Sigmoid colon (tissue), 7 donors: Measurements from ENCODE around the gene PLEKHS1. TPM values are rescaled to one million over a fixed set of nuclear protein-coding genes. Genes with fewer than 3 reads are reported as not detected.

Source experiments
- DNase-seq: peaks from one replicate; pipeline ENCODE4 v3.0.0-alpha.2; 2019
- H3K27ac ChIP-seq, 4 donors: fragments of 200-600 bp; sonication (generic); one replicate each; pipeline ENCODE4 v1.5.1; 2016 to 2019; ENCODE audit warnings: mild to moderate bottlenecking in 1 of 4
- H3K27me3 ChIP-seq, 3 donors: fragments of 200-600 bp; sonication (generic); one replicate each; pipeline ENCODE4 v1.5.1; 2019; ENCODE audit warnings: mild to moderate bottlenecking in 1 of 3
- H3K36me3 ChIP-seq, 4 donors: fragments of 200-600 bp; sonication (generic); one replicate each; pipeline ENCODE4 v1.5.1; 2016 to 2019
- H3K4me1 ChIP-seq, 4 donors: fragments of 200-600 bp; sonication (generic); one replicate each; pipeline ENCODE4 v1.5.1; 2017 to 2019
- H3K4me3 ChIP-seq, 4 donors: fragments of 200-600 bp; sonication (generic); one replicate each; pipeline ENCODE4 v1.5.1; 2017 to 2019; ENCODE audit warnings: mild to moderate bottlenecking in 2 of 4, moderate library complexity in 1 of 4
- H3K9me3 ChIP-seq, 4 donors: fragments of 200-600 bp in 3 of 4; sonication (generic) in 3 of 4; one replicate each; pipeline versions ENCODE4 v1.5.1 to v1.6.1; 2013 to 2019
- EP300 ChIP-seq, 4 donors: sonication (generic); formaldehyde crosslinking; IDR thresholded peaks; one replicate each; pipeline ENCODE4 v1.6.1; 2017; ENCODE audit warnings: antibody characterized with exemption in 4 of 4
- POLR2A ChIP-seq, 2 donors: fragments of 450-650 bp; IDR thresholded peaks; one replicate each; pipeline ENCODE4 v1.6.1; 2016; ENCODE audit warnings: antibody characterized with exemption in 2 of 2, mild to moderate bottlenecking in 2 of 2, moderate library complexity in 2 of 2
- POLR2AphosphoS5 ChIP-seq, 4 donors: sonication (generic); formaldehyde crosslinking; IDR thresholded peaks; one replicate each; pipeline ENCODE4 v1.6.1; 2017; ENCODE audit warnings: antibody characterized with exemption in 4 of 4
- WGBS, 2 donors: extraction: QIAGEN DNeasy Blood & Tissue Kit; methylation state at CpG; one replicate each; pipeline ENCODE4 v1.1.7; 2013; 5-methylcytosine and 5-hydroxymethylcytosine counted together
- intact Hi-C: fragments of 100-400 bp; cut with DNase I; formaldehyde crosslinking; loops from one replicate; pipeline ENCODE4 v1.15.1; 2023
- polyA plus RNA-seq, 3 donors: library from polyadenylated mRNA; stranded (reverse); fragments of 200-250 nt; gene quantifications; one replicate each; pipeline ENCODE4 v1.2.3, GENCODE V29; 2013
- total RNA-seq, 4 donors: library from RNA; depleted of rRNA; stranded (reverse); fragments of >200 nt; gene quantifications; one replicate each; pipeline ENCODE4 v1.1.0, GENCODE V29; 2016
- TF ChIP-seq, protein P1 (sequence below), 4 experiments: fragments of 450-650 bp in 3 of 4; fragments of 200-600 bp in 1 of 4; IDR thresholded peaks; one replicate each; pipeline ENCODE4 v1.5.1; 2016 to 2019; ENCODE audit warnings: antibody characterized with exemption in 4 of 4, mild to moderate bottlenecking in 3 of 4, moderate library complexity in 2 of 4
- donor health status: healthy with polysubstance abuse.
- donor health status: Bipolar disorder and iron deficiency.
- donor health status: healthy.

The PLEKHS1 gene
- total RNA-seq (not detected), polyA plus RNA-seq (10 to 100 TPM in 1 of 3 donors, 1 to 10 TPM in 2; 1.4 to 11.0 (median 3.6) TPM)

DNA sequence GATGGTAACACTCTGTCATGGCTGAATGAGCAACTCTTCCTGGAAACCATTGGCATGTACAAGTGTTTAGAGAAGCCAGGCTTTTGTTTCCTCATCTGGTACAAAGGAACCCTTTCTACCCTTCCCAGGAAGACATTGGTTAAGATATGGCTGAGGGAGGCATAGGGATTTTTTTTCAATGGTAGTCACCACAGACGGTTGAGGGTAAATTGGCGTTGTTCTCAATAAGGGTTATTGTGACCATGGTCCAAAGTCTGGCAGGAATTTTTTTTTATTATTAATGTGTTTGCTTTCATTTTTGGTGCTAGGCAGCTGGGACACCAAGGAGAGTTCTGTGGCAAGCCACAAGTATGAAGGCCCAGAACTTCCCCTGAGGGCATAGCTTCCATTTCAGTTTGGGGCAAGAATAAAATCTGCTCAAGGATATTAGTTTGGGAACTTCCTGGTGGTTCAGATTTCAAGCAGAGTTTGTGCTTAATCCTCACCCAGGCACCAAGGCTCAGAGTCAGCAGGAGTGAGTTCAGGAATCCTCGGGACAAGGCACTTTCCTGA, at the start of gene PLEKHS1:
TSS of gene PLEKHS1 (plus strand) at position 502 of the 552 bp plus-strand sequence. CDS start 3,596 bp downstream, outside the sequence.
- Histone ChIP-seq H3K36me3 (no peaks in the 10 kb centered on the region), H3K27ac (no peak within 1 kb of the TSS), H3K9me3 (no peaks in the 10 kb centered on the region), H3K27me3 (no peaks in the 10 kb centered on the region), H3K4me3 (no peak within 1 kb of the TSS), H3K4me1 (no peaks in the 10 kb centered on the region)
- intact Hi-C loops: no loop called here
- 28 to 76% methylated on average over 3 of the region's 3 CpGs for WGBS, 2 donors
- TF ChIP-seq, protein P1, sequence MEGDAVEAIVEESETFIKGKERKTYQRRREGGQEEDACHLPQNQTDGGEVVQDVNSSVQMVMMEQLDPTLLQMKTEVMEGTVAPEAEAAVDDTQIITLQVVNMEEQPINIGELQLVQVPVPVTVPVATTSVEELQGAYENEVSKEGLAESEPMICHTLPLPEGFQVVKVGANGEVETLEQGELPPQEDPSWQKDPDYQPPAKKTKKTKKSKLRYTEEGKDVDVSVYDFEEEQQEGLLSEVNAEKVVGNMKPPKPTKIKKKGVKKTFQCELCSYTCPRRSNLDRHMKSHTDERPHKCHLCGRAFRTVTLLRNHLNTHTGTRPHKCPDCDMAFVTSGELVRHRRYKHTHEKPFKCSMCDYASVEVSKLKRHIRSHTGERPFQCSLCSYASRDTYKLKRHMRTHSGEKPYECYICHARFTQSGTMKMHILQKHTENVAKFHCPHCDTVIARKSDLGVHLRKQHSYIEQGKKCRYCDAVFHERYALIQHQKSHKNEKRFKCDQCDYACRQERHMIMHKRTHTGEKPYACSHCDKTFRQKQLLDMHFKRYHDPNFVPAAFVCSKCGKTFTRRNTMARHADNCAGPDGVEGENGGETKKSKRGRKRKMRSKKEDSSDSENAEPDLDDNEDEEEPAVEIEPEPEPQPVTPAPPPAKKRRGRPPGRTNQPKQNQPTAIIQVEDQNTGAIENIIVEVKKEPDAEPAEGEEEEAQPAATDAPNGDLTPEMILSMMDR (IDR thresholded peaks at IDR 0.05): no peak
- TF ChIP-seq EP300 (IDR thresholded peaks at IDR 0.05) (no peak), POLR2AphosphoS5 (IDR thresholded peaks at IDR 0.05) (no peak), POLR2A (IDR thresholded peaks at IDR 0.05) (no peak)
- no peak for DNase-seq

DNA sequence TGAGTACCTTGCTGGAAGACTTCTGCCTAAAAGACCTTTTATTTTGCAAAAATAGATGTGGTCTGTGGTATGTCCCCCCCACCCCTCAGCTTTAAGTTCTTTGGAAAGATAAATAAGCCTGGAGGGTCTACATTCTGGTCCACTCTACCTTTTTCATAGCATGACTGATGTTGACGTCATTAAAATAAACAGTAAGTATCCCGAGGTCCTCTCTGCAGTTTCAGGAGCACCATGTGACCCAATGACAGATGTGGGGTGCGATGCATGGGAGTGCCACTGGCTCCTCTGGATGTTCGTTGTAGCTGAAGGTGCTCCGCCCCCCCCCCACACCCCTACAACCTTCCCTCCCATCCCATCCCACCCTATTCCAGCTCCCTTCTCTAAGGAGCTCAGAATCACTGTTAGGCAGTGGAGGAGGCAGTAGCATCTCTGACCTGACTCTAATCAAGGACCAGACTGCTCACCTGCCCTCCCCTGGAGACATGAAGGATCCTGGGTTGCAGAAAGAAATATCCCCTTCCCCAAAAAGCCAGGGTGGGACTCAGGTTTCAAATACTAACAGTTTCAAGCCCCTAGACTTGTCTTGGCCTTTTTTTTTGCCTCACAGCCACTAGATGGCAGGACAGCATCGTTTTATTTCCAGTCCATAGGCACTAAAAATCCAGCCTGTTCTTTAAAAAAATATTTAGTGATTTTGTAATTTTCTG, 46.7 kb upstream of the PLEKHS1 start:
- H3K27ac ChIP-seq: no peak overlapping the region
- H3K4me1 ChIP-seq: peaks cover 0 to 37% (median 26%) of the 10 kb centered on the region in 4 donors
- no peaks in the 10 kb centered on the region for H3K27me3 ChIP-seq
- WGBS, 2 donors: 42 to 61% methylated on average over 6 of the region's 6 CpGs
- H3K4me3 ChIP-seq: no peak overlapping the region
- no peak for TF ChIP-seq POLR2AphosphoS5 (IDR thresholded peaks at IDR 0.05)
- TF ChIP-seq, protein P1 (IDR thresholded peaks at IDR 0.05): peak in 3 of 4 experiments; percentile 55 to 63 (median 58)
- peaks cover 0 to 7% (median 0%) of the 10 kb centered on the region in 4 donors for H3K36me3 ChIP-seq
- no peak for DNase-seq
- no peaks in the 10 kb centered on the region for H3K9me3 ChIP-seq
- intact Hi-C loops: loop anchor here (5.0 kb wide), 3 partner anchors 93 to 398 kb away; partner anchors contain the start of genes DCLRE1A and NHLRC2

DNA sequence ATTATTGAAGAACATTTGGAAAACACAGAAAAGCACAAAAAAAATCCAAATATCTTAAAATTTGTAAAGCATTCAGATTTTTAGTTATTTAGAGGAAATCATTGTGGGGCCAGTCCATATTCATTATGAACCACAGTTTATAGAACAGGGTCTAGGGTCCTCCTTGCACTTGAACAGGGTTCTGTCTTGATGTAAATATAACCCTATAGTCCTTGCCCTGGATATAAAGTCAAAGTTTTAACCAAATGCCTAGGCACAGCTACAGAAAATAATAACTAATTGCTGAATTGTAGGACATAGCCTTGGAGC, 46.2 kb upstream of the PLEKHS1 start:
- peaks cover 0 to 42% (median 31%) of the 10 kb centered on the region in 4 donors for H3K4me1 ChIP-seq
- TF ChIP-seq POLR2A (IDR thresholded peaks at IDR 0.05) (no peak), POLR2AphosphoS5 (IDR thresholded peaks at IDR 0.05) (no peak)
- TF ChIP-seq, protein P1 (IDR thresholded peaks at IDR 0.05): no peak
- no peak overlapping the region for H3K4me3 ChIP-seq
- DNase-seq: no peak
- no peaks in the 10 kb centered on the region for H3K27me3 ChIP-seq
- peaks cover 0 to 2% (median 0%) of the 10 kb centered on the region in 4 donors for H3K36me3 ChIP-seq
- intact Hi-C loops: loop anchor here (5.0 kb wide), 3 partner anchors 92 to 397 kb away; partner anchors contain the start of genes DCLRE1A and NHLRC2
- peak overlapping the region in 3 of 4 donors; percentile 7 to 45 (median 29) for H3K27ac ChIP-seq
- no peaks in the 10 kb centered on the region for H3K9me3 ChIP-seq

DNA sequence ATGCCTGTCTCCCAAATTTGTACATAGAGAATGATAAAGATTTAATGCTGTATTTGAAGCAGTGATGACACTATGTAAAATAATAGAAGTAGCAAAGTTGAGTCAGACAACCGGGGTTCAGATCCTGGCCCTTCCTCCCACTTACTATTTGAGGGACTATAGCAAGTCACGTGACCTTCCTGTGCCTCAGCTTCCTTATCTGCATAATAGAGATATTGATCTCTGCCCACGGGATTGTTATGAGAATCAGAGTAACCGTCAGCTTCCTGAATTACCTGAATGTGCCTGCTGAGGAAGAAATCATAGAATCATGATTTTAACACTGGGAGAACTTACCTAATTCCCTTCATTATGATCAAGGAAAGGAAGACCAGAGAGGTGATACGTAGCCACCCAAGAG, 44.9 kb upstream of the PLEKHS1 start:
- no peaks in the 10 kb centered on the region for H3K36me3 ChIP-seq
- 78 to 81% methylated on average over 5 of the region's 5 CpGs for WGBS, 2 donors
- no peak for TF ChIP-seq POLR2AphosphoS5 (IDR thresholded peaks at IDR 0.05)
- TF ChIP-seq POLR2A (IDR thresholded peaks at IDR 0.05): no peak
- no peak for TF ChIP-seq EP300 (IDR thresholded peaks at IDR 0.05)
- TF ChIP-seq, protein P1 (IDR thresholded peaks at IDR 0.05): no peak
- H3K9me3 ChIP-seq: no peaks in the 10 kb centered on the region
- no peak for DNase-seq
- H3K27me3 ChIP-seq: no peaks in the 10 kb centered on the region
- intact Hi-C loops: loop anchor here (5.0 kb wide), 3 partner anchors 91 to 396 kb away; partner anchors contain the start of genes DCLRE1A and NHLRC2
- no peak overlapping the region for H3K27ac ChIP-seq
- no peak overlapping the region for H3K4me3 ChIP-seq
- peaks cover 0 to 55% (median 43%) of the 10 kb centered on the region in 4 donors for H3K4me1 ChIP-seq
